HUES6 (cell line): ENCODE results near the gene MUC13.

Experiments used
- H3K27ac ChIP-seq: 2 replicates; pipeline ENCODE4 v1.7.0; 2013; ENCODE audit warnings: low read depth, mild to moderate bottlenecking, low read length, inconsistent platforms
- H3K27me3 ChIP-seq: 2 replicates; pipeline ENCODE4 v1.6.1; 2013; ENCODE audit warnings: low read length; ENCODE audit not compliant: control insufficient read depth, insufficient read depth
- H3K36me3 ChIP-seq: 2 replicates; pipeline ENCODE4 v1.6.1; 2013; ENCODE audit warnings: low read length; ENCODE audit not compliant: control insufficient read depth, insufficient read depth
- H3K4me1 ChIP-seq: 2 replicates; pipeline ENCODE4 v1.6.1; 2013; ENCODE audit warnings: low read length; ENCODE audit not compliant: control insufficient read depth, insufficient read depth
- H3K4me3 ChIP-seq: 2 replicates; pipeline ENCODE4 v1.5.1; 2013; ENCODE audit warnings: low read depth, low read length
- H3K9ac ChIP-seq: one replicate; pipeline ENCODE4 v1.6.1; 2013; ENCODE audit warnings: mild to moderate bottlenecking, low read length
- H3K9me3 ChIP-seq: 2 replicates; pipeline ENCODE4 v1.6.1; 2013; ENCODE audit warnings: low read depth, low read length; ENCODE audit not compliant: control insufficient read depth, insufficient read depth

The MUC13 gene

DNA sequence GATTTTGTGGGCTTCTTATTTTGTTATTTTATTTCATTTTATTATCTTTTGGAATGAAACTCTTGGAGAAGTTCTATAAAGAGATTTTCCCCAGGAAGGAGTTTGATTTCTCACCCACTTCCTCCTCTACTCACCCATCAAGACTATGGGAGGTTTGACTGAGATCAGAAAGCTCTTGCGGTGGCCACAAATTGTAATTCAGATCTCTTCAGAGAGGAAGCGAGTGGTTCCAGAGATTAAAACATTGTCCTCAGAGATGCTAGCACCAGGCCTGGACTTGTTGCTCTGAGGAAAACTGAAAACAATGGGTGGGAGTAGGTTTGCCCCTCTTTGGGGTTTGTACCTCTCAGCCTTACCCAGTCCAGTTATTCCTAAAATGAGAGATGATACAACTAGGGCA is 8.1 kb upstream of the MUC13 start:
- H3K36me3 ChIP-seq = no peaks in the 10 kb centered on the region
- H3K4me3 ChIP-seq = no peak overlapping the region
- H3K27ac ChIP-seq = no peak overlapping the region
- no peaks in the 10 kb centered on the region for H3K4me1 ChIP-seq
- H3K9me3 ChIP-seq = no peaks in the 10 kb centered on the region
- no peak overlapping the region for H3K9ac ChIP-seq
- no peaks in the 10 kb centered on the region for H3K27me3 ChIP-seq

DNA sequence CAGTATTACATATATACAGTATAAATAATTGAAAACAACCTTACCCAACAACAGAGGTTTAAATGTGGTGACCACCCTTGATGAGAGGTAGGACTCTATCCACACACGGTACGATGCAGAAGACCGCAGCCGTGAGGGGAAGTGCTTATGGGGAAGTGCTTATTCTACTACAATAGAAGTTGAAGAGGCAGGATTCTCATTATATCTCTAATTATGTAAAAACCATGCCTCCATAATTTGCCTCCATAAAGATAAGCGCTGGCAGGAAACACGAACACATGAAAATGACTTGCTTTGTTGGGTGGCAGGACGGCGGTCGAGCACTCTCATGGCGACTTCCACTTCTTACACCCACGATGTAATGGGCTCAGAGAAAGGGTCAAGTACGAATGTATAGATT is 7.2 kb upstream of the MUC13 start:
- H3K9ac ChIP-seq = no peak overlapping the region

DNA sequence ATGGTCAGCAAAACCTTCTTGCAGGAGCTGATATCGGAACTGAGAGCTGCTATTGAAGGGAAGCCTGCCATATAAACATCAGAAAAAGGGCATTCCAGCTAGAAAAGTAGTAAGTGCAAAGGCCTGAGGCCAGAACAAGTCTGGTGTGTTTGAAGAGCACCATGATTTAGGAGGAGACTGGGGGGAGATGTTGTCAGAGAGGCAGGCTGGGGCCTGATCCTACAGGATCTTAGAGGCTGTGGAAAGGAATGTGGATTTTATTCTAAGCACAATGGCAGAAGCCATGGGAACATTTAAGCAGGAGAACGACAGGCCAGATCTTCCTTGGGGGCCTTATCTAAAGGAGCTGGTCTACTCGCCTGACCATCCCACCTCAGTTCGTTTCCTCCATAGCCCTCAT is 5.1 kb upstream of the MUC13 start:
- H3K9ac ChIP-seq = no peak overlapping the region
- no peaks in the 10 kb centered on the region for H3K9me3 ChIP-seq
- H3K27me3 ChIP-seq = no peaks in the 10 kb centered on the region
- H3K4me3 ChIP-seq = no peak overlapping the region
- no peak overlapping the region for H3K27ac ChIP-seq
- no peaks in the 10 kb centered on the region for H3K36me3 ChIP-seq
- H3K4me1 ChIP-seq = no peaks in the 10 kb centered on the region

More for the DNA sequence above, 7.2 kb upstream of the MUC13 start:
- Histone ChIP-seq H3K27me3 (no peaks in the 10 kb centered on the region), H3K27ac (no peak overlapping the region), H3K4me1 (no peaks in the 10 kb centered on the region), H3K9me3 (no peaks in the 10 kb centered on the region), H3K36me3 (no peaks in the 10 kb centered on the region), H3K4me3 (no peak overlapping the region)

DNA sequence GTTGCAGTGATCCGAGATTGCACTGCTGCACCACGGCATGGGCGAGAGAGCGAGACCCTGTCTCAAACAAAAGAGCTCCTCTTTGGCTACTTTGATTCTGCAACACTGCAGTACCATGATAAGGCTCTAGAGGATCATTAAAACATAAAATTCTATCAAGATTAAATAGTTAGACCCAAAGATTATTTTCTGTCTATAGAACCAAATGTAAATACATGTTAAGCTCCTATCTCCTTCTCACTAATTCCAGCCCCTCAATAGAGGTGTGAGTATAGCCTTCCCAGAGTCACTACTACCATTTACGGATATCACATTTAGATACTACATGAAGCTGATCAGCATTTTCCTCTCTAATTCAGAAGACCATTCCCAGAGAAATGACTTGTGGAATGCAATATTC is 4.3 kb upstream of the MUC13 start:
- Histone ChIP-seq H3K27ac (no peak overlapping the region), H3K9ac (no peak overlapping the region), H3K4me3 (no peak overlapping the region), H3K27me3 (no peaks in the 10 kb centered on the region), H3K4me1 (no peaks in the 10 kb centered on the region), H3K36me3 (no peaks in the 10 kb centered on the region), H3K9me3 (no peaks in the 10 kb centered on the region)

DNA sequence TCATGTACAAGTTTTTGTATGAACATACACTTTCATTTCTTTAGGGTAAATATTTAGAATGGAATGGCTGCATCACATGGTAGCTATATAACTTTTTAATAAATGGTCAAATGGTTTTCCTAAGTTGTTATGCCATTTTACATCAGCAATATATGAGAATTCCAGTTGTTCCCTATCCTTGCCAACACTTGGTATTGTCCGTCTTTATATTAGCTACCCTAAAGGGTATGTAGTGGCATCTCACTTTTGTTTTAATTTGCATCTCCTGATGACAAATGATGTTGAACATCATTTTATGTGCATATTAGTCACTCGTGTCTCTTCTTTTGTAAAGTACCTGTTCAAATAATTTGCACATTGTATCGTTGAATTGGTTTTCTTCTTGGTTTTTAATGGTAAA is 2.5 kb upstream of the MUC13 start:
- Histone ChIP-seq H3K27ac (no peak overlapping the region), H3K36me3 (no peaks in the 10 kb centered on the region), H3K9ac (no peak overlapping the region), H3K27me3 (no peaks in the 10 kb centered on the region), H3K4me3 (no peak overlapping the region), H3K4me1 (no peaks in the 10 kb centered on the region), H3K9me3 (no peaks in the 10 kb centered on the region)

DNA sequence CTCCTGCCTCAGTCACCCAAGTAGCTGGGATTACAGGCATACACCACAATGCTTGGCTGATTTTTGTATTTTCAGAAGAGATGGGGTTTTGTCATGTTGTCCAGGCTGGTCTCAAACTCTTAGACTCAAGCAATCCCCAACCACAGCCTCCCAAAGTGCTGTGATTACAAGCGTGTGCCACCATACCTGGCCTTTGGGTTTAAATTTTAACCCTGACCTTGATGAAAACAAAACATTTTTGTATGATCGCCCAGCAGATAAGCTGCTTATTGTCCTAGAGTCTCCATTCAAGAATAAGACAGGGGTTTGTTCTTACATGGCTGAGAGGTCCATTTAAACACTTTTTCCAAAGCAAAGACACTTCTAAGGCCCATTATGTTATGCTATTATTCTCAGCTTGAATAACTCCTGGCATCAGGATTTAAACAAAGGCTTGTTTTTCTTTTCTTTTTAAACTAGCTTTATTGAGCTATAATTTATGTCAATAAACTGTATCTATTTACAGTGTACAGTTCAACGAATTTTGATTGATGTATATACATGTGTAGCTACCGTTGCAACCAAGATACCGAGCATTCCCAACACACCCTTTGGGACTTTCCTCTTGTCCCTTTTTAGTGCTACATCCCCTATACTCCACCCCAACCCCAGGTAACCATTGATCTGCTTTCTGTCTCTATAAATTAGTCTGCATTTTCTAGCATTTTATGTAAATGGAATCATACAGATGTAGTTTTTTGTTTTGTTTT is 1.4 kb upstream of the MUC13 start:
- no peak overlapping the region for H3K27ac ChIP-seq
- H3K4me3 ChIP-seq = no peak overlapping the region
- H3K9ac ChIP-seq = no peak overlapping the region
- no peaks in the 10 kb centered on the region for H3K4me1 ChIP-seq
- no peaks in the 10 kb centered on the region for H3K9me3 ChIP-seq
- H3K36me3 ChIP-seq = no peaks in the 10 kb centered on the region
- no peaks in the 10 kb centered on the region for H3K27me3 ChIP-seq

DNA sequence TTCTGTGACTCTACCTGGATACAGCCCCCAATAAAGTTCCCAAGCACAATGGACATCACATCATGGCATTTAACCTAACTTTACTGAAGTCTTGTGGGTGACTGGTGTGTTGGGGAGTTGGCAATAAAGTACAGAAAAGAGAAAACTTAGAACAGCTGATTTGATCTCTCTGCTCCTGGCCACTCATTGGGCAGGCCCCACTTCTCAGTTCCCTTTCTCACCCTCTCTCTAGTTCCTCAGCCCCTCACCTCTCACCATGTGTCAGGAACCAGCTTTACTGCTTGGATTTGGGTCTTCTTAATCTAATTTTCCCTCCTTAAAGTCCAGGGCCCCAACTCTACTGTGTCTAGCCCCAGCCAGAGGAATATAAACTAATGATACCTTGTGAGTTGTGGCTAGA is 713 bp upstream of the MUC13 start:
- no peaks in the 10 kb centered on the region for H3K27me3 ChIP-seq
- no peaks in the 10 kb centered on the region for H3K36me3 ChIP-seq
- no peak overlapping the region for H3K4me3 ChIP-seq
- H3K9me3 ChIP-seq = no peaks in the 10 kb centered on the region
- H3K9ac ChIP-seq = no peak overlapping the region
- no peak overlapping the region for H3K27ac ChIP-seq
- H3K4me1 ChIP-seq = no peaks in the 10 kb centered on the region

DNA sequence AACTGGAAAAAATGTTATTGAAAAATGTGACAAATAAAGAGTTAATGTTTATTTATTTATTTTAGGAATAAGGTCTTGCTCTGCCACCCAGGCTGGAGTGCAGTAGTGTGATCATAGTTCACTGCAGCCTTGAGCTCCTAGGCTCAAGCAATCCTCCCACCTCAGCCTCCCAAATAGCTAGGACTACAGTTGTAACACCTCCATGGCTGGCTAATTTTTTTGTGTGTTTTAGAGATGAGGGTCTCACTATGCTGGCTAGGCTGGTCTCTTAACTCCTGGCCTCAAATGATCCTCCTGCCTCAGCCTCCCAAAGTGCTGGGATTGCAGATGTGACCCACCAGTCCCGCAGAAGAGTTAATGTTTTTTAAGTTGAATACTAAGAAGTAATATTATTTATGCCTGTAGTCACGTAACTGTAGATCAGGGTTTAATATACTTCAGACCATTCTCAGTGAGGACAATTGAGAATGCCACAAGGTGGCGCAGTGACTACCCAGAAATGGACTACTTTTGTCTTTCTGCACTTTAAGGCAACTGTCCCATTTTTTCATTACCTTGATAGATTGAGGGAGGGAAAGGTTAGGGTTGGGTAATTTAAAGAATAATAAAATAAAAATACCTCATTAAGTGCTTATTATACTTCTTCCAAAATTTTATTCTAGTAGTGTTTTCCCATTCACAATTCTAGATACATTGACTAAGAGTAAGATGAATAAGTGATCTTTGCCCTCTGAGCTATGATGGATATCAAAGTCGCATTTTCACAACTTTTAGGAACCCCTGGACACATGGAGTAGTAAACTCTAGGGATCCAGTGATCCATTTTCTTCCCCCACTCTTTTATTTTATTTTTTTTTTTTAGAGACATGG is 6.0 kb downstream of the MUC13 start:
- Histone ChIP-seq H3K4me3 (no peak overlapping the region), H3K4me1 (no peaks in the 10 kb centered on the region), H3K9ac (no peak overlapping the region), H3K27ac (no peak overlapping the region), H3K36me3 (no peaks in the 10 kb centered on the region), H3K9me3 (no peaks in the 10 kb centered on the region), H3K27me3 (no peaks in the 10 kb centered on the region)

DNA sequence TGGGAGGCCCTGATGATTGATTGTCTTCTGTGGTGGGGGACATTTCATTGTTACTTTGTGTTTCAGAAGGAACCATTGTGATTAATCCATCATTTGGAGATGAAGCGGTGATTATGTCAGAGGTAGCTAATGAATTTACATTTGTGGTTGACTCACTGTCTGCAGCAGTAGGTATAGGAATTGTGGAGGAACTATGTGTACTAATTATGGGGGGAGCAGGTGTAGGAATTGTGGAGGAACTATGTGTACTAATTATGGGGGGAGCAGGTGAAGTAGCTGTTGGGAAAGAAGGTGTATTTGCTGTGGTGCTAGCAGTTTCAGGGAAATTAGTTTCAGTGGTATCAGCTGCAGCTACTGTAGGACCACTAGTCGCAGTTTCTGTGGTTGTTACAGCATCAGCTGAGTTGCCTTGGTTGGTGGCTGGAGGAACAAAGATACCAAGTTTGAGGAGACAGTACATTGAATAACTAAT is 6.9 kb downstream of the MUC13 start:
- H3K27me3 ChIP-seq = no peaks in the 10 kb centered on the region
- H3K9me3 ChIP-seq = no peaks in the 10 kb centered on the region
- H3K27ac ChIP-seq = no peak overlapping the region
- H3K36me3 ChIP-seq = no peaks in the 10 kb centered on the region
- no peak overlapping the region for H3K4me3 ChIP-seq
- no peaks in the 10 kb centered on the region for H3K4me1 ChIP-seq
- no peak overlapping the region for H3K9ac ChIP-seq

DNA sequence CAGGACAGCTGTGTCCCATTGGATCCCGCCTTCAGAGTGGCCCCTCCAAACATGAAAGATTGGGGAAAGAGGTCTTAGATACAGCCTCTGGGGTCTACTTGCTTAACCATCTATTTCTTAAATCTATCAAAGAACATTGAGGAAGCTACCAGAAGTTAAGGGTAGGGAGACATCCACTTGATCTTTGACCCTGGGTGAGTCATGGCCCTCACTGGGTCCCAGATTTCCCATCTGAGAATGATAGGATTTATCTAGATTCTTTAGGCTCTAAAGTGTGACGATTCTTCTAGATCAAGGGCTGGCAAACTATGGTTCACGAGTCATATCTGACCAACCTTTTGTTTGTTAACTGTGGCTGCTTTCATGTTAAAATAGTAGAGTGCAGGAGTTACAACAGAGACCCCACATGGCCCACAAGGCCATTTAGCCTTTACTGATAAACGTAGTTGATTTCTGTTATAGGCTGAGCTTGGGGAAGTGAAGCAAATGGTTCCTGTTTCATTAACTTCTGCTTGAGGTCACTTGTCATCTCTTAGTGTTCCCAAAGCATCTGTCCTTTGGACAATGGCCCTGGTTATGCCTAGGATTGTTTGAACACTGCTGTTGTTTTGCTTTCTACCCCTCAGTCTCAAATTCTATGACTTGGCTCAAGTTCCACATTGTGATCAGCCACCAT is 8.0 kb downstream of the MUC13 start:
- Histone ChIP-seq H3K27me3 (no peaks in the 10 kb centered on the region), H3K27ac (no peak overlapping the region), H3K9me3 (no peaks in the 10 kb centered on the region), H3K4me1 (no peaks in the 10 kb centered on the region), H3K36me3 (no peaks in the 10 kb centered on the region), H3K4me3 (no peak overlapping the region), H3K9ac (no peak overlapping the region)

DNA sequence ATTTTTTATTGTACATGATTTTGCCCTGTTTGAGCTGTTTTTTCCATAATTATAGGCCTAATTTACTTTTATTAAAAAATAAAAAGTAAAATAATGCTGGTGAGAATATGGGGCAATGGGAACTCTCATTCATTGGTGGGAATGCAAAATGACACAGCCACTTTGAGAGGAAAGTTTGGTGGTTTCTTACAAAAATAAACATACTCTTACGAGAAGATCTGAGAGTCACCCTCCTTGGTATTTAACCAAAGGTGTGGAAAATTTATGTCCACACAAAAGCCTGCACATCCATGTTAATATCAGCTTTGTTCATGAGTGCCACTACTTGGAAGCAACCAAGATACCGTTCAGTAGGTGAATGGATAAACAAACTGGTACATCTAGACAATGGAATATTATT is 9.8 kb downstream of the MUC13 start:
- Histone ChIP-seq H3K4me1 (peaks cover 1% of the 10 kb centered on the region; the same call in 1 of the 2 replicates), H3K4me3 (no peak overlapping the region), H3K27ac (no peak overlapping the region), H3K9me3 (no peaks in the 10 kb centered on the region), H3K9ac (no peak overlapping the region), H3K36me3 (no peaks in the 10 kb centered on the region), H3K27me3 (no peaks in the 10 kb centered on the region)
